Thyroid gland (tissue), 4 donors: ENCODE results near the gene JAK3.

Experiments
- POLR2A ChIP-seq, 2 donors: fragments of 450-650 bp; IDR thresholded peaks; one replicate each; pipeline ENCODE4 v1.6.1; 2017; ENCODE audit warnings: antibody characterized with exemption in 2 of 2, mild to moderate bottlenecking in 2 of 2, moderate library complexity in 1 of 2
- TF ChIP-seq, protein P1 (sequence below), 6 experiments: fragments of 200-600 bp in 3 of 6; fragments of 450-650 bp in 3 of 6; sonication (generic) in 3 of 6; IDR thresholded peaks; one replicate each; pipeline ENCODE4 v1.5.1; 2016 to 2019; ENCODE audit warnings: antibody characterized with exemption in 6 of 6, mild to moderate bottlenecking in 2 of 6, inconsistent platforms in 1 of 6, moderate library complexity in 1 of 6

DNA sequence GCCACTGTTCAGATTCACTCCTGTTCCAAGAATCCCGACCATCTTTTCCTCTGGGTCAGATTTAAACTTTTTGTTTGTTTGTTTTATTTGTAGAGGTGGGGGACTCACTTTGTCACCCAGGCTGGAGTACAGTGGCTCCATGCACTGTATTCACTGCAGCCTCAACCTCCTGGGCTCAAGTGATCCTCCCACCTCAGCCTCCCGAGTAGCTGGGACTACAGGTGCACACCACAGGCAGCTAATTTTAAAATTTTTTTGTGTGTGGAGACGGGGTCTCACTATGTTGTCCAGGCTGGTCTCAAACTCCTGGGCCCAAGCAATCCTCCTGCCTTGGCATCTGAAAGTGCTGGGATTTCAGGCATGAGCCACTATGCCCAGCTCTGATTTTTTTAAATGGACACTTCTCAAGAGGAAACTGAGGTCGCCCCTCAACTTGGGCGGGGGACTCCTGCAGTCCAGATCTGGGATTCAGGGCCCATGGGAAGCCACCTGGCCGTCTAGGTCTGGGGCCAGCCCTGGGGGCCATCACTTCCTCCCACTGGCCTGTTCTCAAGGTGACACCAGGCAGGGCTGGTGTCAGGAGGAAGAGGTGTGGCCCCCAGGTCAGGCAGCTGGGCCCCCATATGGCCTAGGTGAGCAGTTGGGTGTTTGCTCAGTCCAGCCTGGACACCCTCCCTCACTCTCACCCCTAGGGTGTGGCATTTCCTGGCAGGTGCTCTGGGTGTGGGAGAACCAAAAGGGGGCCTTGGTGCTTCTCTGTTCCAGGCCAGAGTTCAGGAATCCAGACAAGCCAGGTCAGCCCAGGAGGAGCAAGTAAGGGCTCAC, 51.6 kb downstream of the JAK3 start:
- TF ChIP-seq, protein P1, sequence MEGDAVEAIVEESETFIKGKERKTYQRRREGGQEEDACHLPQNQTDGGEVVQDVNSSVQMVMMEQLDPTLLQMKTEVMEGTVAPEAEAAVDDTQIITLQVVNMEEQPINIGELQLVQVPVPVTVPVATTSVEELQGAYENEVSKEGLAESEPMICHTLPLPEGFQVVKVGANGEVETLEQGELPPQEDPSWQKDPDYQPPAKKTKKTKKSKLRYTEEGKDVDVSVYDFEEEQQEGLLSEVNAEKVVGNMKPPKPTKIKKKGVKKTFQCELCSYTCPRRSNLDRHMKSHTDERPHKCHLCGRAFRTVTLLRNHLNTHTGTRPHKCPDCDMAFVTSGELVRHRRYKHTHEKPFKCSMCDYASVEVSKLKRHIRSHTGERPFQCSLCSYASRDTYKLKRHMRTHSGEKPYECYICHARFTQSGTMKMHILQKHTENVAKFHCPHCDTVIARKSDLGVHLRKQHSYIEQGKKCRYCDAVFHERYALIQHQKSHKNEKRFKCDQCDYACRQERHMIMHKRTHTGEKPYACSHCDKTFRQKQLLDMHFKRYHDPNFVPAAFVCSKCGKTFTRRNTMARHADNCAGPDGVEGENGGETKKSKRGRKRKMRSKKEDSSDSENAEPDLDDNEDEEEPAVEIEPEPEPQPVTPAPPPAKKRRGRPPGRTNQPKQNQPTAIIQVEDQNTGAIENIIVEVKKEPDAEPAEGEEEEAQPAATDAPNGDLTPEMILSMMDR (IDR thresholded peaks at IDR 0.05): no peak
- TF ChIP-seq POLR2A (IDR thresholded peaks at IDR 0.05): no peak
